Epithelial cell of proximal tubule (primary cell): Measurements from ENCODE around the gene ACAD8. TPM values are rescaled to one million over a fixed set of nuclear protein-coding genes. Genes with fewer than 3 reads are reported as not detected.
"Not testable (repeated sequence)": the region's sequence is repeated elsewhere in the genome, so short reads cannot be mapped to it uniquely, and the experiment has no call there.

Source experiments
- DNase-seq: peaks from one replicate; pipeline ENCODE4 v3.0.0-alpha.2; 2011; ENCODE audit warnings: low read depth
- H3K4me3 ChIP-seq: 2 replicates; pipeline ENCODE4 v1.5.1; 2011; ENCODE audit warnings: low read depth, mild to moderate bottlenecking, low read length
- total RNA-seq: library from RNA; depleted of rRNA; stranded (reverse); fragments of >200 nt; gene quantifications from 2 replicates; pipeline ENCODE4 v1.2.3, GENCODE V29; 2015
- TF ChIP-seq, protein P1 (sequence below): conservative IDR thresholded peaks from 2 replicates; pipeline ENCODE4 v1.5.1; 2012; ENCODE audit warnings: low read depth, mild to moderate bottlenecking, low read length

Gene ACAD8
- total RNA-seq, 1 donor from 2014 or later, result 18.1 TPM

DNA sequence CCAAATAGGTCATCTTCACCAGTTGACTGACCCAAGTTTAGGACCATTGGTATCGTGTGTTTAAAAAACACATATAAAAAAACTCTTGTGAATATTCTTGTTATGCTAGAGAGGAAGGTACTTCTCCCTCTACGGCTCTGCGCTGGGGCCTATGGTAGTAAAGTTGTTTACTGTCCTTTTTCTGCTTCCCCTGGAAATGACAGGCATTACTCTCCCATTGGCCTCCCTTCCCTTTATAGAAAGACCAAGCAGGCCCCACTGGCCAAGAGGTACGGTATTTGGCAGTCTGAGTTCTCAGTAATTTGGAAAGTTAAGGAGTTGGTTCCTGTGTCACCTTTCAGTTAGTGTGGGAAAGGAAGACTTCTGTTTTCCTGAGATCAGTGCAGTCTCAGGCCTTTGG, 6.7 kb upstream of the ACAD8 start:
- DNase-seq, result no peak

DNA sequence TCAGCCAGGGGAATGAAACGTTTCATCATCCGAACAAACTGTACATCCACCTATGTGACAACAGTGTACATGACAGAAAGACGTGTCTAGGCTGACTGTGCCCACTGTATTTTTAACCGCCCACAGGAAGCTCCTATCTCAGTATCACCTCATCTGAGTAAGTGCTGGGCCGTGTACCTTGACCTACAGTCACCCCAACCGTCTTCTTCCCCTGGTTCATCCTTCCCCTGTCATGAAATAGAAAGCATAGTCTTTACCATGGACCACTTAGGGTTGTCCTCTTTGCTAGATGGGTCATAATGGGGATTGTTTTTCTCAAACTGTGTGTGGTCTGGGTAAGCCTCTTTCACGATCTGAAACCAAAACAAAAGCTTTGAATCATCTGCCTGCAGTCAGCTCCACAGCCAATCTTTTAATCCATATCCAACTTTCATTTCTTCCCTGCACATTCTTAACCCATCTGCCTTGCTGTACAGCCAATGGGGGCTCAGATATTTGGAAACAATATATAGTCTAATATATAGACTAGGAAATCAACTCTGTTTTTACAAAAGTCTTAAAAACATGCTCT, 4.4 kb upstream of the ACAD8 start:
- no peak for DNase-seq
- no peak overlapping the region for H3K4me3 ChIP-seq

More for the DNA sequence above, 6.7 kb upstream of the ACAD8 start:
- TF ChIP-seq, protein P1, sequence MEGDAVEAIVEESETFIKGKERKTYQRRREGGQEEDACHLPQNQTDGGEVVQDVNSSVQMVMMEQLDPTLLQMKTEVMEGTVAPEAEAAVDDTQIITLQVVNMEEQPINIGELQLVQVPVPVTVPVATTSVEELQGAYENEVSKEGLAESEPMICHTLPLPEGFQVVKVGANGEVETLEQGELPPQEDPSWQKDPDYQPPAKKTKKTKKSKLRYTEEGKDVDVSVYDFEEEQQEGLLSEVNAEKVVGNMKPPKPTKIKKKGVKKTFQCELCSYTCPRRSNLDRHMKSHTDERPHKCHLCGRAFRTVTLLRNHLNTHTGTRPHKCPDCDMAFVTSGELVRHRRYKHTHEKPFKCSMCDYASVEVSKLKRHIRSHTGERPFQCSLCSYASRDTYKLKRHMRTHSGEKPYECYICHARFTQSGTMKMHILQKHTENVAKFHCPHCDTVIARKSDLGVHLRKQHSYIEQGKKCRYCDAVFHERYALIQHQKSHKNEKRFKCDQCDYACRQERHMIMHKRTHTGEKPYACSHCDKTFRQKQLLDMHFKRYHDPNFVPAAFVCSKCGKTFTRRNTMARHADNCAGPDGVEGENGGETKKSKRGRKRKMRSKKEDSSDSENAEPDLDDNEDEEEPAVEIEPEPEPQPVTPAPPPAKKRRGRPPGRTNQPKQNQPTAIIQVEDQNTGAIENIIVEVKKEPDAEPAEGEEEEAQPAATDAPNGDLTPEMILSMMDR, result no peak
- H3K4me3 ChIP-seq, result no peak overlapping the region

DNA sequence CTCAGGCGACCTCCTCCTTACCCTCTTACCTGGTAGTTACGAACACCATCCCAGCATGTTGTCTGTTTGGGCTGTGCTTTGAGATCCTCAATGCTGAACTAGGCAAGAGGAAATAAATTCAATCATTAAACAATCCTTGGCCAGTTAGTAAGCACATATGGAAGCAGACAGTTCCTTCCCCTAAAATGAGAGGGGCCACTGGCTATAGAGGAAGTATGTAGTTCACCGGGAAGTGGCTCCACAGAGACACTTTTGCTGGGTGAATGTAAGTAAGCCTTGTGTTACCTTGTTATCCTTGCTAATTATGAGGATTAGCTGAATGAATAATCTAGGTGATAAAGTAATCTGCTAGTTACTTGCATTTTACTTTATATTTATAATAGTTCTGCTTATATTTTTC, 3.1 kb upstream of the ACAD8 start:
- TF ChIP-seq, protein P1, result no peak

More for the DNA sequence above, 4.4 kb upstream of the ACAD8 start:
- TF ChIP-seq, protein P1, result no peak

DNA sequence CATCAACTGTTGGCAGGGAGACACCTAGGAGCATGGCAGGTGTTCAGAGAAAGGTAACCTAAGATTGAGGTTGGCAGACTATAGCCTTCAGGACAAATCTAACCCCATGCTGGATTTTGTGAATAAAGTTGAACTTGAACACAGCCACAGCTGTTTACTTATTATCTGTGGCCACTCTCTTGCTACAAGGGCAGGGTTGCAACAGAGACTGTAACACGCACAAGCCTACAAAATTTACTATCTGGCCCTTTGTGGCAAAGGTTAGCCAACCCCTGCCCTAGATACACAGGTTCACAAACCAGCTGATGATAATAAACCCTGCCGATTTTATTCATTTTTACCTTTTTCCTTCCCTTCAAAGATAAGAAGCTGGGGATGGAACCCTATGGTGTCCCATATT, 2.7 kb upstream of the ACAD8 start:
- TF ChIP-seq, protein P1, result no peak
- no peak overlapping the region for H3K4me3 ChIP-seq
- no peak for DNase-seq

More for the DNA sequence above, 3.1 kb upstream of the ACAD8 start:
- DNase-seq, result no peak
- no peak overlapping the region for H3K4me3 ChIP-seq

DNA sequence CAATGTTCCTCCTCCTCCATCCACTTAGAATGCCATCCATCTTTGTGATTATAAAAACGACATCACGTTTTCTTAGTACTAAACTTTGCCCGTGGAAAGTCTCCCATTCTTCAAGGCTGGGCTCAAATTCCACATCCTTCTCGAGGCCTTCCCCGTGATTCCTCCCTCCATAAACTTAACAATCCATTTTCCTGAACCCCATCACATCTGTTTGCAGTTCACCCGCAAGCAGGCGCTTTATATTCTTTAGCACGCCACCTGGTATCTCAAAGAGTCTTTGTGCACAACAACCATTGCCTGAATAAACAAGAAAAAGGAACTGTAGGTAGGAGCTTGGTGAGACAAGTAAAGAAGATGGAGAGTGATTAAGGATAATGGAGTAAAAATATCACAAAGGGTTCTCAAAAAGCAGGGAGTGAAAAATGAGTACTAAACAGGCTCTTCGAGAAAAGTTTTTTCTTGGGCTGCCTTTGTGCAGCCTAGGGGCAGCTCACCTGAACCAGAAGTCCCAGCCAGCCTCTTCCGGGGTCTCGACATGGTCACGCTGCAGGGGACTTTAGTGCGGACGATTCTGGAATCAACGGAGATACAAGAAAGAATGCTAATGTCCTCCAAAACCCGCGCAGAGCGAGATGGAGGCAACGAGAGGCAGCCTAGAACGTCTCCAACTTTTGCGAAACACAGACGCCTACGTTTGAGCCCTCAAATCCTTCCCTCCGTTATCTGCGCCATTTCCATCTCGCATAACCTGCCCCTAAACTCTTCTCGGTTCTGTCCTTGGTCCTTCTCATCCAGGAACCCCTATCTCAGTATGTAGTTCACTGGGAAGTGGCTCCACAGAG, 801 bp upstream of the ACAD8 start:
- peak overlapping the region; percentile 95 for H3K4me3 ChIP-seq
- no peak for DNase-seq
- TF ChIP-seq, protein P1, result no peak

DNA sequence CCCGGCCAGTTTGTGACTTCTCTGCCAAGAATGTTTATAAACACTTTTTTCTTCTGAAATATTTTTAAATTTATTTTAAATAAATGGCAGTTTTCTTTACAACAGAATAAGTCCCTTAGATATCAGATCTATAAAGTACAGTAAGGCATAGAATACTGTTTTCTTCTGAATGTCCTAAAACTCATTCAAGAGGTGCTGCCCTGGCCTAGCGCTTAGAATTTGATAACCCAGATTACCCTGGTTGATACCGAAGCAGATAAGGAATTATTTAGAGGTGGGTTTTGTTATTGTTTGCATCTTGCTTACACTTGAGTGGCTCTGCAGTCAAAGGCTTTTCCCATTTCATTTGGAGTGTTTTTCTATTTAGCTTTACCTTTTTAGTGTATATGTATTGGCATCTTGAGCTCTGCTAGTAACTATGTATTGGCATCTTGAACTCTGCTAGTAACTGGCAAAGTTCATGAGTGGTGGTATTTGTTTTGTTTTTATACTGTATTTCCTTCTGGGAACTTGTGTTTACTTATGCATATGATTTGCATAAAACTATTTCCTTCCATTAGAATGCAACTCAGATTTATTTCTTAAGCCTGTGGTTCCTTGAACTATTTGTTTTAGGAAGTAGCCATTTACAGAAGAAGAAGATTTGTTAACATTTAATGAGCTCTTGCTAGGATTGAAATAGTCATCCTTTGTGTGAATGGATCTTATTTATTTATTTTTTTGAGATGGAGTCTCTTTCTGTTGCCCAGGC, 1.2 kb downstream of the ACAD8 start:
- no peak for DNase-seq
- TF ChIP-seq, protein P1, result no peak
- peak overlapping the region; percentile 95 for H3K4me3 ChIP-seq

DNA sequence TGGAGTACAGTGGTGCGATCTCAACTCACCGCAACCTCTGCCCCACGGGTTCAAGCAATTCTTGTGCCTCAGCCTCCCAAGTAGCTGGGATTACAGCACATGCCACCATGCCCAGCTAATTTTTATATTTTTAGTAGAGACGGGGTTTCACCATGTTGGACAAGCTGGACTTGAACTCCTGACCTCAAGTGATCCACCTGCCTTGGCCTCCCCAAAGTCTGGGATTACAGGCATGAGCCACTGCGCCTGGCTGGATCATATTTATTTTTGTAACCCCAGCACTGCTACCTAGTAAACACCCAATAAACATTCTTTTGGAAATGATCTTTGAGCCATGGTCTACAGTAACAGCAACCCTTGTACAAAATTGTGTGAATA, 1.8 kb downstream of the ACAD8 start:
- H3K4me3 ChIP-seq, DNase-seq: not testable (repeated sequence)
